HepG2 (cell line): ENCODE measurements around the gene RER1. TPM values are rescaled to one million over a fixed set of nuclear protein-coding genes. Genes with fewer than 3 reads are reported as not detected.

Source experiments
- CEBPG ChIP-seq: IDR thresholded peaks from 2 replicates; pipeline ENCODE4 v1.6.1; 2016
- CREB3 ChIP-seq: sonication (generic); formaldehyde crosslinking; IDR thresholded peaks from 2 replicates; pipeline ENCODE4 v1.5.0; 2020; ENCODE audit warnings: missing genetic modification reagents
- DMTF1 ChIP-seq: sonication (generic); formaldehyde crosslinking; IDR thresholded peaks from 2 replicates; pipeline ENCODE4 v1.4.0; 2020; ENCODE audit warnings: mild to moderate bottlenecking, missing genetic modification reagents
- DNMT1 ChIP-seq: sonication (generic); formaldehyde crosslinking; IDR thresholded peaks from 2 replicates; pipeline ENCODE4 v1.5.1; 2020; ENCODE audit warnings: mild to moderate bottlenecking, missing genetic modification reagents
- FOXA1 ChIP-seq, 2 experiments: fragments of 450-650 bp in 1 of 2; sonication (generic) in 1 of 2; formaldehyde crosslinking in 1 of 2; IDR thresholded peaks; 2 replicates each; pipeline versions ENCODE4 v1.4.0 to v1.6.1; 2016 to 2020; ENCODE audit warnings: missing genetic modification reagents in 1 of 2
- GLI4 ChIP-seq: sonication (generic); formaldehyde crosslinking; IDR thresholded peaks from 2 replicates; pipeline ENCODE4 v1.5.1; 2020; ENCODE audit warnings: missing genetic modification reagents, mild to moderate bottlenecking, moderate library complexity, borderline replicate concordance
- GRHL1 ChIP-seq: sonication (generic); formaldehyde crosslinking; conservative IDR thresholded peaks from 2 replicates; pipeline ENCODE4 v1.8.0; 2022; ENCODE audit warnings: missing genetic modification reagents
- HBP1 ChIP-seq: IDR thresholded peaks from 2 replicates; pipeline ENCODE4 v1.6.1; 2016; ENCODE audit warnings: low read depth, control low read depth
- HDAC1 ChIP-seq: sonication (generic); formaldehyde crosslinking; IDR thresholded peaks from 2 replicates; pipeline ENCODE4 v1.5.1; 2020; ENCODE audit warnings: mild to moderate bottlenecking, missing genetic modification reagents
- HOXA3 ChIP-seq: sonication (generic); formaldehyde crosslinking; IDR thresholded peaks from 2 replicates; pipeline ENCODE4 v1.5.0; 2020; ENCODE audit warnings: missing genetic modification reagents
- KAT2B ChIP-seq: fragments of 150-350 bp; IDR thresholded peaks from 2 replicates; pipeline ENCODE4 v1.6.1; 2014; ENCODE audit warnings: low read depth, low read length, borderline replicate concordance
- MEIS2 ChIP-seq: sonication (generic); formaldehyde crosslinking; IDR thresholded peaks from 2 replicates; pipeline ENCODE4 v1.9.0; 2021; ENCODE audit warnings: mild to moderate bottlenecking, missing genetic modification reagents
- PLRG1 ChIP-seq: fragments of 450-650 bp; conservative IDR thresholded peaks from 2 replicates; pipeline ENCODE4 v1.6.1; 2016
- REPIN1 ChIP-seq: sonication (generic); formaldehyde crosslinking; IDR thresholded peaks from 2 replicates; pipeline ENCODE4 v1.8.0; 2022; ENCODE audit warnings: missing genetic modification reagents, low read depth, mild to moderate bottlenecking, borderline replicate concordance
- RFX1 ChIP-seq: fragments of 450-650 bp; IDR thresholded peaks from 2 replicates; pipeline ENCODE4 v1.6.1; 2017
- SP4 ChIP-seq: sonication (generic); formaldehyde crosslinking; IDR thresholded peaks from 2 replicates; pipeline ENCODE4 v1.8.1; 2023; ENCODE audit warnings: mild to moderate bottlenecking, missing genetic modification reagents
- ZFX ChIP-seq: sonication (generic); formaldehyde crosslinking; IDR thresholded peaks from 2 replicates; pipeline ENCODE4 v1.4.0; 2020; ENCODE audit warnings: mild to moderate bottlenecking, low read depth, missing genetic modification reagents, moderate library complexity
- ZFY ChIP-seq: sonication (generic); formaldehyde crosslinking; IDR thresholded peaks from 2 replicates; pipeline ENCODE4 v1.4.0; 2020; ENCODE audit warnings: missing genetic modification reagents
- ZNF121 ChIP-seq: sonication (generic); formaldehyde crosslinking; IDR thresholded peaks from 2 replicates; pipeline ENCODE4 v1.5.0; 2020; ENCODE audit warnings: mild to moderate bottlenecking, missing genetic modification reagents
- ZNF34 ChIP-seq: sonication (generic); formaldehyde crosslinking; IDR thresholded peaks from 2 replicates; pipeline ENCODE4 v1.4.0; 2020; ENCODE audit warnings: mild to moderate bottlenecking, missing genetic modification reagents, borderline replicate concordance
- ZNF703 ChIP-seq: sonication (generic); formaldehyde crosslinking; IDR thresholded peaks from 2 replicates; pipeline ENCODE4 v1.5.1; 2020; ENCODE audit warnings: missing genetic modification reagents, mild to moderate bottlenecking, moderate library complexity, borderline replicate concordance
- ZNF772 ChIP-seq: sonication (generic); formaldehyde crosslinking; IDR thresholded peaks from 2 replicates; pipeline ENCODE4 v1.5.0; 2020; ENCODE audit warnings: mild to moderate bottlenecking, missing genetic modification reagents
- ZNF777 ChIP-seq: sonication (generic); formaldehyde crosslinking; IDR thresholded peaks from 2 replicates; pipeline ENCODE4 v1.4.0; 2020; ENCODE audit warnings: missing genetic modification reagents
- ZNF816 ChIP-seq: sonication (generic); formaldehyde crosslinking; IDR thresholded peaks from 2 replicates; pipeline ENCODE4 v1.8.0; 2022; ENCODE audit warnings: missing genetic modification reagents, mild to moderate bottlenecking, borderline replicate concordance
- ZNF83 ChIP-seq: sonication (generic); formaldehyde crosslinking; IDR thresholded peaks from 2 replicates; pipeline ENCODE4 v1.4.0; 2020; ENCODE audit warnings: missing genetic modification reagents, mild to moderate bottlenecking, borderline replicate concordance
- ZSCAN12 ChIP-seq: sonication (generic); formaldehyde crosslinking; IDR thresholded peaks from 2 replicates; pipeline ENCODE4 v1.9.0; 2021; ENCODE audit warnings: mild to moderate bottlenecking, missing genetic modification reagents
- polyA plus RNA-seq, 8 experiments: library from polyadenylated mRNA; depleted of rRNA in 3 of 8; stranded (reverse) in 7 of 8; unstranded in 1 of 8; fragments of >200 nt; fragmentation: Illumina TruSeq in 4 of 8; extraction: Trizol in 4 of 8; gene quantifications; 2 replicates each; pipeline versions ENCODE4 v1.2.1 to v1.2.3, GENCODE V29; 2011 to 2016; ENCODE audit warnings: low read depth in 4 of 8, missing spikeins in 1 of 8, mixed read lengths in 1 of 8; ENCODE audit not compliant: insufficient read depth in 1 of 8
- total RNA-seq, 5 experiments: library from RNA; depleted of rRNA; stranded (reverse); fragments of >200 nt; fragmentation: Illumina TruSeq; extraction: Trizol; gene quantifications; 2 replicates each; pipeline ENCODE4 v1.2.3, GENCODE V29; 2016; ENCODE audit warnings: low read depth in 1 of 5

RER1 gene
- total and polyA plus RNA-seq, 2 of the 13 experiments (the other 11 are each of a cell fraction or from before 2014, with no cell fraction given), result 128 to 164 TPM

- TF ChIP-seq GRHL1 (CRISPR knock-in tag) (no peak), ZNF121 (no peak), ZSCAN12 (no peak), HDAC1 (no peak), MEIS2 (peak; percentile 57; the same call in 1 of the 2 replicates), ZNF777 (CRISPR knock-in tag) (no peak), GLI4 (CRISPR knock-in tag) (no peak), ZNF703 (CRISPR knock-in tag) (no peak), SP4 (CRISPR knock-in tag) (no peak), ZFX (CRISPR knock-in tag) (peak; percentile 70; the same call in 1 of the 2 replicates), HOXA3 (CRISPR knock-in tag) (no peak; the same call in 1 of the 2 replicates), ZFY (CRISPR knock-in tag) (peak; percentile 38; the same call in 1 of the 2 replicates), ZNF83 (CRISPR knock-in tag) (no peak), ZNF34 (CRISPR knock-in tag) (no peak), REPIN1 (CRISPR knock-in tag) (no peak), DMTF1 (CRISPR knock-in tag) (no peak), RFX1 (no peak), PLRG1 (no peak), CREB3 (CRISPR knock-in tag) (no peak), KAT2B (no peak), ZNF772 (CRISPR knock-in tag) (0 out of 2 replicates have a peak, but pooled peaks have one; percentile 13), ZNF816 (CRISPR knock-in tag) (no peak), HBP1 (CRISPR knock-in tag) (no peak), DNMT1 (CRISPR knock-in tag) (no peak), CEBPG (0 out of 2 replicates have a peak, but pooled peaks have one; percentile 6), FOXA1 (IDR thresholded peaks at IDR 0.05) (no peak), FOXA1 (CRISPR knock-in tag; IDR thresholded peaks at IDR 0.05) (peak; percentile 60)
Observed at GRCh38 chr1:2384130-2384860, 7.3 kb upstream of the RER1 start (continued).
